SU-DHL-6 (cell line): ENCODE measurements around the gene PPP3CA.

Experiments
- CTCF ChIP-seq: fragments of 200-600 bp; sonication (generic); IDR thresholded peaks from one replicate; pipeline ENCODE4 v1.5.1; 2017; ENCODE audit warnings: antibody characterized with exemption, mild to moderate bottlenecking, low read length, moderate library complexity; ENCODE audit not compliant: insufficient read depth, poor library complexity, severe bottlenecking
- EZH2phosphoT487 ChIP-seq: fragments of 200-600 bp; sonication (generic), shearing (Covaris generic); conservative IDR thresholded peaks from 2 replicates; pipeline ENCODE4 v1.6.1; 2018; ENCODE audit warnings: mild to moderate bottlenecking, antibody characterized with exemption, low read length, moderate library complexity, mixed read lengths

GRCh38 chr4:101229116-101229515 is 118.2 kb downstream of the PPP3CA start:
- no peak for TF ChIP-seq CTCF
- TF ChIP-seq EZH2phosphoT487 = no peak
